ENCODE results near the gene MIPOL1.
"Not testable (repeated sequence)": the region's sequence is repeated elsewhere in the genome, so short reads cannot be mapped to it uniquely, and the experiment has no call there.

MIPOL1 gene

DNA sequence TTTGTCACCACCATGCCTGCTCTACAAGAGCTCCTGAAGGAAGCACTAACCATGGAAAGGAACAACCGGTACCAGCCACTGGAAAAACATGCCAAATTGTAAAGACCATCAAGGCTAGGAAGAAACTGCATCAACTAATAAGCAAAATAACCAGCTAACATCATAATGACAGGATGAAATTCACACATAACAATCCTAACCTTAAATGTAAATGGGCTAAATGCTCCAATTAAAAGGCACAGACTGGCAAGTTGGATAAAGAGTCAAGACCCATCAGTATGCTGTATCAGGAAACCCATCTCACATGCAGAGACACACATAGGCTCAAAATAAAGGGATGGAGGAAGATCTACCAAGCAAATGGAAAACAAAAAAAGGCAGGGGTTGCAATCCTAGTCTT is 97.5 kb downstream of the MIPOL1 start:
- not testable (repeated sequence) for DNase-seq

DNA sequence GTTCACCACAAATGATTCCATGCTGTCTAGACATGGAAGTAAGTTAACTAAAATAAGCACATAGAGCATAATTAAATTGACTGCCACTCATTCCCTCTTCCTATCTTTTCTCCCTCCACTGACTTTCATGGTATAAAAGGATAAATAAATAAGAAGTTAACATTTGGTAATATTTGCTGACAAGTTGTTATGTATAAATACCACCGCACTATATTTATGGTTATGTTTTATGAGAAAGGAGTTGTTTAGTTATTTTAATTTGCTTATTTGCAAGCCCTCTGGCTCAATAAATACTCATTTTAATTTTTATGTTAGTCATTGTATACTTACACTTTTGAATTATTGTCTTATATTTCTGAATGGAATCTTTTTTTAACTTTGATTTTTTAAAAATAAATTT is 113.5 kb downstream of the MIPOL1 start:
- no peak for DNase-seq

GRCh38 chr14:37318938-37319337 is 121.2 kb downstream of the MIPOL1 start:
- DNase-seq: no peak

- no peak for DNase-seq
Observed at GRCh38 chr14:37320106-37320505, 122.4 kb downstream of the MIPOL1 start.

- no peak for DNase-seq
Observed at GRCh38 chr14:37325332-37325731, 127.6 kb downstream of the MIPOL1 start.

GRCh38 chr14:37326434-37326833 is 128.7 kb downstream of the MIPOL1 start:
- DNase-seq: no peak

GRCh38 chr14:37327933-37328332 is 130.2 kb downstream of the MIPOL1 start:
- not testable (repeated sequence) for DNase-seq

DNA sequence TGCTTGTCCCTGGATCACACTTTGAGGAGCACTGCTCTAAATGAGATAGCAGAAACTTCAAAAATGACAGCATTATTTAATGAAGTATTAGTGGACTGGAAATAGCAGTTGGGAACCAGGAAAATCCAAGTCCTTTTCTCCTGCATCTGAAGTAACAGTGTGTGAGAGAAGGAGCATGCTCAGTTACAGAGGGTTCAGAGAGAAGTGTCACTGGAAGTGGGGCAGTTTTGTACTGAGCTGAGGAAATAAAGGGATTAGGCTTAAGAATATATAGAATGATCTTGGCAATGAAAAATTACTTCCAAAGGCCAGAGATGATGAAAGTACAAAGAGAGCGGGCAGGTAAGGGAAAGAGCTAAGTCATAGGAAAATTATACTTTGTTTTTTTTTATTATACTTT is 130.9 kb downstream of the MIPOL1 start:
- no peak for DNase-seq

GRCh38 chr14:37329189-37330001 is 131.7 kb downstream of the MIPOL1 start:
- DNase-seq: no peak

- DNase-seq: no peak
Observed at GRCh38 chr14:37330910-37331309, 133.2 kb downstream of the MIPOL1 start.

- DNase-seq: no peak
Observed at GRCh38 chr14:37340353-37340752, 142.6 kb downstream of the MIPOL1 start.

GRCh38 chr14:37343307-37344094 is 145.8 kb downstream of the MIPOL1 start:
- no peak for DNase-seq

GRCh38 chr14:37363661-37364060 is 165.9 kb downstream of the MIPOL1 start:
- DNase-seq: no peak

DNA sequence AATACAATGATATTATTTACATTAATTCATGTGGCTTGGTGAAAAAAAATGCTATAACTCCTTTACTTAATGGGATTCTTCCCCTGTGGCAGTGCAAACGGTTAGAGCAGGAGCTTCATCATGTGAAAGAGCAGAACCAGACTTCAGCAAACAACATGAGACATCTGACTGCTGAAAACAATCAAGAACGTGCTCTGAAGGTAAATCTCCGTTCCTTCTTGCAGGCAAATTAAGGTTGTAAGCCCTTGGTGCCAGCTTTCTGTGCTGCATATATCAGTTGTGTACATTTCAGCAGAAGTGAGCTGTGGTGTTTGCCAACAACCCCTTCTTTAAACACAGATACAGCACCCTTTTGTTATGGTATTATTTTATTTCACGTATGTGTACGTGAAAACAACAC is 171.7 kb downstream of the MIPOL1 start:
- DNase-seq: no peak

DNA sequence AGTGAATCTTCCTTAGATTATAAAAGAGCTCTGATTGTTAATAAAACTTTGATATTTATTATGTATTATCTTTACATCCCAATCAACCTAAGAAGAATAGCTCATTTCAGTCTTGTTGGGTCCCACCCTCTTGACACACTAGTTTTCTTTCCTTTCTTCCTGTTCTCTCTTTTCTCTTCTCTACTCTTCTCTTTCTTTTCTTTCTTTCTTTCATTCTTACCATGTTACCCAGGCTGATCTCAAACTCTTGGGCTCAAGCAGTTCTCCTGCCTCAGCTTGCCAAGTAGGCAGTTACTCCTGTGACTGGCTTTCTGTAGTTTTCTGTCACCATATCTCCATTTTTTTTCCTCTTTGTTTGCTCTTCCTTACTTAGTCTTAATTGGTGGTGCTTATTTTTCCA is 177.8 kb downstream of the MIPOL1 start:
- DNase-seq: no peak

GRCh38 chr14:37376944-37377609 is 179.3 kb downstream of the MIPOL1 start:
- DNase-seq: no peak

- no peak for DNase-seq
Observed at GRCh38 chr14:37384870-37385596, 187.3 kb downstream of the MIPOL1 start.

DNA sequence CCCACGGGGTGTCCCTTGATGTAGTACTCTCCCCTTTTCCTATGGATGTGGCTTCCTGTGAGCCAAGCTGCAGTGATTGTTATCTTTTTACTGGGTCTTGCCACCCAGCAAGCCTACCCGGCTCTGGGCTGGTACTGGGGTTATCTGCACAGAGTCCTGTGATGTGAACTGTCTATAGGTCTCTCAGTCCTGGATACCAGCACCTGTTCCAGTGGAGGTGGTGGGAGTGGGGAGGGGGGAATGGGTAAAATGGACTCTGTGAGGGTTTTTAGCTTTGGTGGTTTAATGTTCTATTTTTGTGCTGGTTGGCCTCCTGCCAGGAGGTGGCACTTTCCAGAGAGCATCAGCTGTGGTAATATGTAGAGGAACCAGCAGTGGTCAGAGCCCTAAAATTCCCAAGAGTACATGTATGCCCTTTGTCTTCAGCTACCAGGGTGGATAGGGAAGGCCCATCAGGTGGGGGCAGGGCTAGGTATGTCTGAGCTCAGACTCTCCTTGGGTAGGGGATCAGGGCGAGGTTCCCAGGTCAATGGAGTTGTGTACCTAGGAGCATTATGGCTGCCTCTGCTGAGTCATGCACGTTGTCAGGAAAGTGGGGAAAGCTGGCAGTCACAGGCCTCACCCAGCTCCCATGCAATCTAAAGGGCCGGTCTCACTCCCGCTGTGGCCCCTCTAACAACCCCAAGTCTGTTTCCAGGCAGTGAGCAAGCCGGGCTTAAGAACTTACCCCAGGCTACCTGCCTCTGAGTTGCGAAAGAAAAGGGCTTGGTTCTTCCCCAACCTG is 199.6 kb downstream of the MIPOL1 start:
- DNase-seq: not testable (repeated sequence)

DNA sequence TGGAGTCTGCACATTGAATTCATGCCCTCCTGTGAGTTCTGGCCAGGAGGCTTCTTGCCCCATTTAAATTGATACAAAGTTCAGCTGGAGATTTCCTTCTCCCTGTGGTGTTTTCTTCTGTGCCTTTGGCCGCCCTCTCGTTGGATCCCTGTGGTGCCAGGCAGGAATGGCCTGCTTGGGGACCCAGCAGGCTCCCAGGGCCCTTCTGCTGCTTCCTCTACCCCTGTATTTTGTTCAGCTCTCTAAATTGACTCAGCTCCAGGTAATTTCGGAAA is 200.1 kb downstream of the MIPOL1 start:
- DNase-seq: no peak

DNA sequence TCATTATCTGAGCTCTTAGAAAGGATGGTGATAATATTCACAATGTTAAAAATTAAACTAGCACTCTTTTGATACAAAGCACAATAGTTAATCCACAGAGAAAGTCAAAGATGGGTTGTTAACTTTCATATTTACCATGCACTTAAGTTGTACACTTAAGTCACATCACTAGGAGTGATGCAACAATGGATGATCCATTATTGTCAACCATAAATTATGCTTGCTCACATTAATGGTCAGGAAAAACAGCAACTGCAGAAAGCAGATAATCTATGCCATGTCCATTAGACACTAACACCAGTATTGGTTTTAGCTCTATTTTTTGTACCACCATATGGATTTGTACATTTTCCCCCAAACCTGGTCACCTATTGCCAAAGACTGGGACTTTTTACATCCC is 201.8 kb downstream of the MIPOL1 start:
- no peak for DNase-seq

- DNase-seq: no peak
Observed at GRCh38 chr14:37401093-37401492, 203.4 kb downstream of the MIPOL1 start.

GRCh38 chr14:37403626-37404025 is 205.9 kb downstream of the MIPOL1 start:
- DNase-seq: no peak

Data from inflammatory macrophage treated with lipopolysaccharide for 1 hour (primary cell).